ENCODE measurements around the gene PTBP1.
A peak's percentile ranks its signal among the peaks of the same experiment; 100 is the strongest.
"Not testable (repeated sequence)": the region's sequence is repeated elsewhere in the genome, so short reads cannot be mapped to it uniquely, and the experiment has no call there.

PTBP1 gene

GRCh38 chr19:815079-815774 lies 18.0 kb downstream of the PTBP1 start:
- TF ChIP-seq POLR2AphosphoS5 (IDR thresholded peaks at IDR 0.05; ENCODE audit: low read depth, low read length) (peak; percentile 8; the same call in 1 of the 2 replicates), POLR2A (IDR thresholded peaks at IDR 0.05; ENCODE audit: low read depth, low read length) (peak; percentile 18; the same call in 1 of the 2 replicates), TAF1 (IDR thresholded peaks at IDR 0.05; ENCODE audit: borderline replicate concordance, low read depth, low read length) (no peak)
- no peak for FAIRE-seq
- no peak for DNase-seq (ENCODE audit: insufficient read length)

GRCh38 chr19:815775-816499 lies 18.7 kb downstream of the PTBP1 start:
- no peak for FAIRE-seq
- no peak for DNase-seq (ENCODE audit: insufficient read length)
- TF ChIP-seq POLR2A (IDR thresholded peaks at IDR 0.05; ENCODE audit: low read depth, low read length) = no peak; the same call in 1 of the 2 replicates
- TF ChIP-seq TAF1 (IDR thresholded peaks at IDR 0.05; ENCODE audit: borderline replicate concordance, low read depth, low read length) = no peak
- TF ChIP-seq POLR2AphosphoS5 (IDR thresholded peaks at IDR 0.05; ENCODE audit: low read depth, low read length) = peak; percentile 92

DNA sequence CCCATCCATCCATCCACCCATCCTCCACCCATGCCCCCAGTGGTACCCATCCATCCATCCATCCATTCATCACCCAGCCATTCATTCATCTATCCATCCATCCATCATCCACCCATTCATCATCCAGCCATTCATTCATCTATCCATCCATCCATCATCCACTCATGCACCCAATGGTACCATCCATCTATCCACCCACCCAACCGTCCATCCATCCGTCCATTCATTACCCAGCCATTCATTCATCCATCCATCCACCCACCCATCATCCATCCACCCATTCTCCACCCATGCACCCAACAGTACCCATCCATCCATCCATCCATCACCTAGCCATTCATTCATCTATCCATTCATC lies 19.2 kb downstream of the PTBP1 start:
- DNase-seq (ENCODE audit: insufficient read length) (no peak), FAIRE-seq (peak; percentile 63)
- TF ChIP-seq POLR2A (IDR thresholded peaks at IDR 0.05; ENCODE audit: low read depth, low read length) (no peak), TAF1 (IDR thresholded peaks at IDR 0.05; ENCODE audit: borderline replicate concordance, low read depth, low read length) (no peak), POLR2AphosphoS5 (IDR thresholded peaks at IDR 0.05; ENCODE audit: low read depth, low read length) (no peak)

DNA sequence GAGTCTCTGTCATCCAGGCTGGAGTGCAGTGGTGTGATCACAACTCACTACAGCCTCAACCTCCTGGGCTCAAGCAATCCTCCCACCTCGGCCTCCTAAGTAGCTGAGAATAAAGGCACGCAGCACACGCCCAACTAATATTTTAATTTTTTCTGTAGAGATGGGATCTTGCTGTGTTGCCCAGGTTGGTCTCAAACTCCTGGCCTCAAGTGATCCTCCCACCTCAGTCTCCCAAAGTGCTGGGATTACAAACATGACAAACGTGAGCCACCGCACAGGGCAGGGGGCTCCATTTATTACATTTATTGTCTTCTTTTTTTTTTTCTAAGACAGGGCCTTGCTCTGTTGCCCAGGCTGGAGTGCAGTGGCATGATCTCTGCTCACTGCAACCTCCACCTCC lies 23.0 kb downstream of the PTBP1 start:
- not testable (repeated sequence) for FAIRE-seq; DNase-seq (ENCODE audit: insufficient read length)

DNA sequence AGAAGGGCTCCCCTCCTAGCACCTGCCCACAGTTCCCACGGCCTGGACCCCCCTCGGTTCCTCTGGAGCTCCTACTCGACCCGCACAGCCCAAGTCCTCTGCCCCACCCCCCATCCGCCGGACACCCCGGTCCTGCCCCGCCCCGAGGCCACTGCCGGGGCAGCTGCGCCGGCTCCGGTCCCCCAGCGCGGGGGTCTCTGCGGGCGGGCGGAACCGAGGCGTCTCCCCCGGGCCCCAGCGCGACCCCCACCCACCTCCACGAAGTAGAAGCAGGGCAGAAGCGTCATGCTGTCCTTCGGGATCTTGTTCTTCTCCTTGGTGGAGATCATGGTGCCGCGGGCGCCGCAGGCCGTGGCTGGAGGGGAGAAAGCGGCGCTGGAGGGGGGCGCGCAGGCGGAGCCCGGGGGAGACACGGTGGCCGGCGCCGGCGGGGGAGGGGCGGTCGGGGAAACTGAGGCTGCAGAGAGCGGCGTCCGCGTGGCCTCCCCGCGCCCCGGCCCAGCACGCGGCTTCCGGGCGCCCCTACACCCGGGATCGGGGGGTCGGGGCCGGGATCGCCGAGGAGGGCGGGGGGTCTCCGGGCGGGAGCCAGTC lies 24.1 kb downstream of the PTBP1 start:
- no peak for TF ChIP-seq TAF1 (IDR thresholded peaks at IDR 0.05; ENCODE audit: borderline replicate concordance, low read depth, low read length)
- no peak for TF ChIP-seq POLR2AphosphoS5 (IDR thresholded peaks at IDR 0.05; ENCODE audit: low read depth, low read length)
- TF ChIP-seq POLR2A (IDR thresholded peaks at IDR 0.05; ENCODE audit: low read depth, low read length) = no peak
- FAIRE-seq = no peak
- DNase-seq (ENCODE audit: insufficient read length) = no peak

DNA sequence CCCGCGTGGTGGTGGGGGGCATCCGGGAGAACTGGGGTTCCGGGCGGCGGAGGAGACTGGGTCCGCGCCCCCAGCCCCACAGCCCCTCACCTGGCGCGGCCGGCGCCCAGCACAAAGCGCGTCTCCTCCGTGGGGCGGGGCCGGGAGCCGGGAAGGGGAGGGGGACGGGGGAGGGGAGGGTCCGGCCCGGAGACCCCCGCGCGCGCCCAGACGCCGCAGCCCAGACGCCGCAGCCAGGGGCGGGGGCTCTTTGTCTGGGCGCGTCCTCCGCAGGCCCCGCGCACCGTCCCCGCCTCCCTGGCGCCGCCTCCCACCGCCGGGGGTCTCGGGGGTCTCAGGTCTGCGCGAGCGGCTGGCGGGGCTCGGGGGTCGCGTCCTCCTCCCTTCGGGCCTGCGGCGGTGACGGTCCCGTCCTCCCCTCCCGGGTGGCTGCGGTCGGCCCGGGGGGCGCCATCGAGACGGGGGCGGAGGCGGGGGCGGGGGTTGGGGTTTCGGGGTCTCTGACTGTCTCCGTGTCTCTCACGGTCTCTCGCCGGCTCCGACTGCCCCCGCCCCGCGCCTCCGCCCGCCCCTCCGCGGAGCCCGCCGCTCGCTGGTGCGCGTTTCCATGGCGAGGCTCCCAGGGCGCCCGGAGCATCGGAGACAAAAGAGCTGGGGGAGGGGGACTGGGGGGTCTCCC lies 24.7 kb downstream of the PTBP1 start, which contains the start of gene PLPPR3:
TSS of gene PLPPR3 (minus strand) at position 131 of the 679 bp plus-strand sequence. CDS start 396 bp downstream, outside the sequence.
- DNase-seq (ENCODE audit: insufficient read length) (no peak), FAIRE-seq (no peak)
- TF ChIP-seq TAF1 (IDR thresholded peaks at IDR 0.05; ENCODE audit: borderline replicate concordance, low read depth, low read length) (no peak), POLR2AphosphoS5 (IDR thresholded peaks at IDR 0.05; ENCODE audit: low read depth, low read length) (no peak), POLR2A (IDR thresholded peaks at IDR 0.05; ENCODE audit: low read depth, low read length) (no peak)

GRCh38 chr19:823565-824121 lies 26.4 kb downstream of the PTBP1 start:
- DNase-seq (ENCODE audit: insufficient read length) (no peak), FAIRE-seq (no peak)
- TF ChIP-seq POLR2AphosphoS5 (IDR thresholded peaks at IDR 0.05; ENCODE audit: low read depth, low read length) (no peak), TAF1 (IDR thresholded peaks at IDR 0.05; ENCODE audit: borderline replicate concordance, low read depth, low read length) (no peak), POLR2A (IDR thresholded peaks at IDR 0.05; ENCODE audit: low read depth, low read length) (no peak)

GRCh38 chr19:824885-825284 lies 27.6 kb downstream of the PTBP1 start:
- no peak for DNase-seq (ENCODE audit: insufficient read length)

GRCh38 chr19:825897-826644 lies 28.8 kb downstream of the PTBP1 start:
- FAIRE-seq (no peak), DNase-seq (ENCODE audit: insufficient read length) (no peak)
- TF ChIP-seq TAF1 (IDR thresholded peaks at IDR 0.05; ENCODE audit: borderline replicate concordance, low read depth, low read length) = no peak
- no peak for TF ChIP-seq POLR2A (IDR thresholded peaks at IDR 0.05; ENCODE audit: low read depth, low read length)
- no peak for TF ChIP-seq POLR2AphosphoS5 (IDR thresholded peaks at IDR 0.05; ENCODE audit: low read depth, low read length)

More at GRCh38 chr19:824885-825284, 27.6 kb downstream of the PTBP1 start:
- FAIRE-seq = no peak
- TF ChIP-seq POLR2AphosphoS5 (IDR thresholded peaks at IDR 0.05; ENCODE audit: low read depth, low read length) = no peak
- TF ChIP-seq POLR2A (IDR thresholded peaks at IDR 0.05; ENCODE audit: low read depth, low read length) = no peak
- no peak for TF ChIP-seq TAF1 (IDR thresholded peaks at IDR 0.05; ENCODE audit: borderline replicate concordance, low read depth, low read length)

DNA sequence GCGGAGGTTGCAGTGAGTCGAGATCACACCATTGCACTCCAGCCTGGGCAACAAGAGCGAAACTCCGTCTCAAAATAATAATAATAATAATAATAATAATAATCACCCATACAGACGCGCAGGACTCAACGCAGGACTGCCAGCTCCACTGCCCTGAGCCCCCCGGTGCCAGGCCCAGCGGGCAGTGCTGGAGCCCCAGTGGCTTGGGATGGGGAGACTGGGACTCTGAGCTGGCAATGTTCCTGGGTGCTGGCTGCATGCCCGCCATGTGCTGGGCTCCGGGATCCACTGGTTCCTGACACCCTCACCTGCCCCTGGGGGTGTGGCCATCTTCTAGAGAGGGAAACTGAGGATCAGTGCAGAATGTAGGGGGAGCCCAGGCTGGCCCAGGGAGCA lies 30.1 kb downstream of the PTBP1 start:
- FAIRE-seq = no peak
- TF ChIP-seq POLR2AphosphoS5 (IDR thresholded peaks at IDR 0.05; ENCODE audit: low read depth, low read length) (no peak), POLR2A (IDR thresholded peaks at IDR 0.05; ENCODE audit: low read depth, low read length) (no peak), TAF1 (IDR thresholded peaks at IDR 0.05; ENCODE audit: borderline replicate concordance, low read depth, low read length) (no peak)
- no peak for DNase-seq (ENCODE audit: insufficient read length)

All from GM12892 (cell line).